Adrenal gland (tissue), 5 donors: ENCODE data around the gene PTPN23.

ENCODE experiments used
- CTCF ChIP-seq, 6 experiments: fragments of 450-650 bp in 4 of 6; fragments of 200-600 bp in 2 of 6; sonication (generic) in 1 of 6; IDR thresholded peaks; 1 replicate in 5 of 6; 2 replicates in 1 of 6; pipeline versions ENCODE4 v1.5.1 to v1.8.0; 2016 to 2021; ENCODE audit warnings: antibody characterized with exemption in 6 of 6, mild to moderate bottlenecking in 2 of 6, moderate library complexity in 1 of 6
- POLR2A ChIP-seq, 2 donors: fragments of 450-650 bp; IDR thresholded peaks; one replicate each; pipeline ENCODE4 v1.6.1; 2017; ENCODE audit warnings: antibody characterized with exemption in 2 of 2, mild to moderate bottlenecking in 2 of 2, moderate library complexity in 1 of 2
- donor health status: DM: no; HTN: no; CAD: no.

GRCh38 chr3:47407896-47408838, 27.3 kb downstream of the PTPN23 start:
- TF ChIP-seq CTCF (IDR thresholded peaks at IDR 0.05) = no peak
- TF ChIP-seq POLR2A (IDR thresholded peaks at IDR 0.05) = no peak
